ENCODE data around the gene MFSD2A. TPM values are rescaled to one million over a fixed set of nuclear protein-coding genes. Genes with fewer than 3 reads are reported as not detected.

Gene MFSD2A
- total RNA-seq, 1 experiment from 2014 or later = 6.6 TPM

- in situ Hi-C loops (cut with HindIII; ENCODE audit: low pct_unique_long_range_greater_than_20kb, low sequenced_read_pairs) = no loop called here
- DNase-seq (ENCODE audit: low read depth) = no peak
These were observed 18.0 kb upstream of the MFSD2A start for GRCh38 chr1:39936724-39937491.

GRCh38 chr1:39938856-39939255, 16.1 kb upstream of the MFSD2A start:
- DNase-seq (ENCODE audit: low read depth) = no peak
- in situ Hi-C loops (cut with HindIII; ENCODE audit: low pct_unique_long_range_greater_than_20kb, low sequenced_read_pairs) = no loop called here

GRCh38 chr1:39940253-39940652, 14.7 kb upstream of the MFSD2A start:
- in situ Hi-C loops (cut with HindIII; ENCODE audit: low pct_unique_long_range_greater_than_20kb, low sequenced_read_pairs) = no loop called here
- no peak for DNase-seq (ENCODE audit: low read depth)

GRCh38 chr1:39940980-39941871, 13.7 kb upstream of the MFSD2A start:
- no peak for DNase-seq (ENCODE audit: low read depth)

GRCh38 chr1:39943471-39944290, 11.3 kb upstream of the MFSD2A start:
- no peak for DNase-seq (ENCODE audit: low read depth)
- in situ Hi-C loops (cut with HindIII; ENCODE audit: low pct_unique_long_range_greater_than_20kb, low sequenced_read_pairs) = no loop called here

More at GRCh38 chr1:39940980-39941871, 13.7 kb upstream of the MFSD2A start:
- in situ Hi-C loops (cut with HindIII; ENCODE audit: low pct_unique_long_range_greater_than_20kb, low sequenced_read_pairs) = no loop called here

- in situ Hi-C loops (cut with HindIII; ENCODE audit: low pct_unique_long_range_greater_than_20kb, low sequenced_read_pairs) = no loop called here
- no peak for DNase-seq (ENCODE audit: low read depth)
These were observed 10.4 kb upstream of the MFSD2A start for GRCh38 chr1:39944410-39945112.

GRCh38 chr1:39946216-39946615, 8.7 kb upstream of the MFSD2A start:
- in situ Hi-C loops (cut with HindIII; ENCODE audit: low pct_unique_long_range_greater_than_20kb, low sequenced_read_pairs) = no loop called here
- no peak for DNase-seq (ENCODE audit: low read depth)

- in situ Hi-C loops (cut with HindIII; ENCODE audit: low pct_unique_long_range_greater_than_20kb, low sequenced_read_pairs) = no loop called here
- DNase-seq (ENCODE audit: low read depth) = no peak
These were observed 7.7 kb upstream of the MFSD2A start for GRCh38 chr1:39947260-39947659.

- DNase-seq (ENCODE audit: low read depth) = no peak
- in situ Hi-C loops (cut with HindIII; ENCODE audit: low pct_unique_long_range_greater_than_20kb, low sequenced_read_pairs) = no loop called here
These were observed 5.1 kb upstream of the MFSD2A start for GRCh38 chr1:39949891-39950290.

GRCh38 chr1:39951926-39952325, 3.0 kb upstream of the MFSD2A start:
- no peak for DNase-seq (ENCODE audit: low read depth)
- in situ Hi-C loops (cut with HindIII; ENCODE audit: low pct_unique_long_range_greater_than_20kb, low sequenced_read_pairs) = no loop called here

GRCh38 chr1:39952359-39953110, 2.4 kb upstream of the MFSD2A start:
- no peak for DNase-seq (ENCODE audit: low read depth)
- in situ Hi-C loops (cut with HindIII; ENCODE audit: low pct_unique_long_range_greater_than_20kb, low sequenced_read_pairs) = no loop called here

GRCh38 chr1:39954324-39954869, 548 bp upstream of the MFSD2A start:
- no peak for DNase-seq (ENCODE audit: low read depth)
- in situ Hi-C loops (cut with HindIII; ENCODE audit: low pct_unique_long_range_greater_than_20kb, low sequenced_read_pairs) = no loop called here

GRCh38 chr1:39955547-39956539, 898 bp downstream of the MFSD2A start:
- in situ Hi-C loops (cut with HindIII; ENCODE audit: low pct_unique_long_range_greater_than_20kb, low sequenced_read_pairs) = no loop called here

GRCh38 chr1:39957299-39958015, 2.5 kb downstream of the MFSD2A start:
- in situ Hi-C loops (cut with HindIII; ENCODE audit: low pct_unique_long_range_greater_than_20kb, low sequenced_read_pairs) = no loop called here

More at GRCh38 chr1:39955547-39956539, 898 bp downstream of the MFSD2A start:
- peak; percentile 46 for DNase-seq (ENCODE audit: low read depth)

GRCh38 chr1:39958403-39959200, 3.7 kb downstream of the MFSD2A start:
- in situ Hi-C loops (cut with HindIII; ENCODE audit: low pct_unique_long_range_greater_than_20kb, low sequenced_read_pairs) = no loop called here
- no peak for DNase-seq (ENCODE audit: low read depth)

More at GRCh38 chr1:39957299-39958015, 2.5 kb downstream of the MFSD2A start:
- DNase-seq (ENCODE audit: low read depth) = no peak

Measured in Caki2 (cell line).